ENCODE results near the gene SCAF4. TPM values are rescaled to one million over a fixed set of nuclear protein-coding genes. Genes with fewer than 3 reads are reported as not detected.
A peak's percentile ranks its signal among the peaks of the same experiment; 100 is the strongest.

Gene SCAF4
- total RNA-seq, 1 experiment from 2014 or later = 41.9 TPM

- H3K27me3 Mint-ChIP-seq (ENCODE audit: insufficient read depth, unreplicated experiment) = no peaks in the 10 kb centered on the region
- no peaks in the 10 kb centered on the region for H3K9me3 Mint-ChIP-seq (ENCODE audit: unreplicated experiment)
- intact Hi-C loops (cut with micrococcal nuclease) = no loop called here
- BruUV-seq (replicated peaks) = no TSS peak
- H3K4me1 Mint-ChIP-seq (ENCODE audit: insufficient read depth, unreplicated experiment) = peaks cover 7% of the 10 kb centered on the region
- ChIA-PET POLR2A (interaction anchor here (1.2 kb wide), 1 partner anchor 18 kb away, joined by 3 read pairs; no protein-coding TSS in a partner anchor), CTCF (interaction anchor here (1.1 to 1.6 kb wide), 2 partner anchors 9 to 26 kb away, joined by 4 to 6 read pairs; no protein-coding TSS in a partner anchor)
- no peaks in the 10 kb centered on the region for H3K36me3 Mint-ChIP-seq (ENCODE audit: insufficient read depth, unreplicated experiment)
- TF ChIP-seq, protein P1, sequence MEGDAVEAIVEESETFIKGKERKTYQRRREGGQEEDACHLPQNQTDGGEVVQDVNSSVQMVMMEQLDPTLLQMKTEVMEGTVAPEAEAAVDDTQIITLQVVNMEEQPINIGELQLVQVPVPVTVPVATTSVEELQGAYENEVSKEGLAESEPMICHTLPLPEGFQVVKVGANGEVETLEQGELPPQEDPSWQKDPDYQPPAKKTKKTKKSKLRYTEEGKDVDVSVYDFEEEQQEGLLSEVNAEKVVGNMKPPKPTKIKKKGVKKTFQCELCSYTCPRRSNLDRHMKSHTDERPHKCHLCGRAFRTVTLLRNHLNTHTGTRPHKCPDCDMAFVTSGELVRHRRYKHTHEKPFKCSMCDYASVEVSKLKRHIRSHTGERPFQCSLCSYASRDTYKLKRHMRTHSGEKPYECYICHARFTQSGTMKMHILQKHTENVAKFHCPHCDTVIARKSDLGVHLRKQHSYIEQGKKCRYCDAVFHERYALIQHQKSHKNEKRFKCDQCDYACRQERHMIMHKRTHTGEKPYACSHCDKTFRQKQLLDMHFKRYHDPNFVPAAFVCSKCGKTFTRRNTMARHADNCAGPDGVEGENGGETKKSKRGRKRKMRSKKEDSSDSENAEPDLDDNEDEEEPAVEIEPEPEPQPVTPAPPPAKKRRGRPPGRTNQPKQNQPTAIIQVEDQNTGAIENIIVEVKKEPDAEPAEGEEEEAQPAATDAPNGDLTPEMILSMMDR (IDR thresholded peaks at IDR 0.05; ENCODE audit: unreplicated experiment) = no peak
- H3K27ac Mint-ChIP-seq (ENCODE audit: low read depth, unreplicated experiment) = no peak overlapping the region
- no peak overlapping the region for H3K4me3 Mint-ChIP-seq (ENCODE audit: unreplicated experiment)
- DNase-seq (ENCODE audit: unreplicated experiment) = no peak
These were observed 22.7 kb upstream of the SCAF4 start for GRCh38 chr21:31754708-31754960.

GRCh38 chr21:31753949-31754707 lies 22.2 kb upstream of the SCAF4 start:
- ChIA-PET POLR2A (interaction anchor here (1.2 kb wide), 1 partner anchor 19 kb away, joined by 3 read pairs; no protein-coding TSS in a partner anchor), CTCF (interaction anchor here (1.1 to 1.6 kb wide), 2 partner anchors 9 to 26 kb away, joined by 4 to 6 read pairs; no protein-coding TSS in a partner anchor)
- H3K4me3 Mint-ChIP-seq (ENCODE audit: unreplicated experiment) = no peak overlapping the region
- H3K9me3 Mint-ChIP-seq (ENCODE audit: unreplicated experiment) = no peaks in the 10 kb centered on the region
- no peaks in the 10 kb centered on the region for H3K36me3 Mint-ChIP-seq (ENCODE audit: insufficient read depth, unreplicated experiment)
- H3K27ac Mint-ChIP-seq (ENCODE audit: low read depth, unreplicated experiment) = no peak overlapping the region
- peaks cover 7% of the 10 kb centered on the region for H3K4me1 Mint-ChIP-seq (ENCODE audit: insufficient read depth, unreplicated experiment)
- TF ChIP-seq, protein P1 (IDR thresholded peaks at IDR 0.05; ENCODE audit: unreplicated experiment) = no peak
- no TSS peak for BruUV-seq (replicated peaks)
- no peaks in the 10 kb centered on the region for H3K27me3 Mint-ChIP-seq (ENCODE audit: insufficient read depth, unreplicated experiment)
- intact Hi-C loops (cut with micrococcal nuclease) = no loop called here
- no peak for DNase-seq (ENCODE audit: unreplicated experiment)

DNA sequence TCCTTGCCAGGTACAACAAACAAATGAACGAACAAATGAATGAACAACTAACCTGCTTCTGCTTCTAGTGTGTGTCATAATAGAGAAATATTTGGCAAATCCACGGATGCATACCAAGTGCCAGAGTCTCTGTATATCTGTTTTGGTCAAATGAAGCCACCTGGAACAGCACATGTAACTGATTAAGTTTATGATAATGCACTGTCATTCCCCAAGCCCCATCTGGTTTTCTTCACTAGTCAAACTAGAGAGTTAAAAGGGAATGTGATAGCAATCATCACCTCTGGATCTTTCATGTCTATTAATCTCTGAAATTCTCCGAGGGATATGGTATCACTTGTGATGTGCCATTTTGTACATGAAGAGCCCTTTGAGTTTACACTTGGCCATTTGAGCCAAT lies 21.0 kb upstream of the SCAF4 start:
- DNase-seq (ENCODE audit: unreplicated experiment) = no peak
- no peaks in the 10 kb centered on the region for H3K9me3 Mint-ChIP-seq (ENCODE audit: unreplicated experiment)
- H3K4me3 Mint-ChIP-seq (ENCODE audit: unreplicated experiment) = no peak overlapping the region
- no TSS peak for BruUV-seq (replicated peaks)
- peaks cover 7% of the 10 kb centered on the region for H3K4me1 Mint-ChIP-seq (ENCODE audit: insufficient read depth, unreplicated experiment)
- H3K36me3 Mint-ChIP-seq (ENCODE audit: insufficient read depth, unreplicated experiment) = no peaks in the 10 kb centered on the region
- TF ChIP-seq, protein P1 (IDR thresholded peaks at IDR 0.05; ENCODE audit: unreplicated experiment) = no peak
- CTCF ChIA-PET = interaction anchor here (0.7 kb wide), 1 partner anchor 182 kb away, joined by 3 read pairs; no protein-coding TSS in a partner anchor
- POLR2A ChIA-PET = interaction anchor here (0.5 kb wide), 1 partner anchor 141 kb away, joined by 3 read pairs; no protein-coding TSS in a partner anchor
- H3K27ac Mint-ChIP-seq (ENCODE audit: low read depth, unreplicated experiment) = no peak overlapping the region
- no peaks in the 10 kb centered on the region for H3K27me3 Mint-ChIP-seq (ENCODE audit: insufficient read depth, unreplicated experiment)
- intact Hi-C loops (cut with micrococcal nuclease) = no loop called here

GRCh38 chr21:31752352-31752751 lies 20.4 kb upstream of the SCAF4 start:
- POLR2A ChIA-PET = interaction anchor here (0.5 kb wide), 1 partner anchor 141 kb away, joined by 3 read pairs; no protein-coding TSS in a partner anchor
- Mint-ChIP-seq H3K4me1 (ENCODE audit: insufficient read depth, unreplicated experiment) (peaks cover 7% of the 10 kb centered on the region), H3K4me3 (ENCODE audit: unreplicated experiment) (no peak overlapping the region)

More at GRCh38 chr21:31752352-31752751, 20.4 kb upstream of the SCAF4 start:
- Mint-ChIP-seq H3K9me3 (ENCODE audit: unreplicated experiment) (no peaks in the 10 kb centered on the region), H3K36me3 (ENCODE audit: insufficient read depth, unreplicated experiment) (no peaks in the 10 kb centered on the region), H3K27ac (ENCODE audit: low read depth, unreplicated experiment) (no peak overlapping the region), H3K27me3 (ENCODE audit: insufficient read depth, unreplicated experiment) (no peaks in the 10 kb centered on the region)
- DNase-seq (ENCODE audit: unreplicated experiment) = peak; percentile 83
- CTCF ChIA-PET = interaction anchor here (0.5 to 0.7 kb wide), 4 partner anchors 10 to 533 kb away, joined by 3 read pairs; no protein-coding TSS in a partner anchor
- no TSS peak for BruUV-seq (replicated peaks)
- intact Hi-C loops (cut with micrococcal nuclease) = no loop called here
- TF ChIP-seq, protein P1 (IDR thresholded peaks at IDR 0.05; ENCODE audit: unreplicated experiment) = no peak
